GM04503 (cell line): Measurements from ENCODE around the gene POGLUT2.
"Not testable (repeated sequence)": the region's sequence is repeated elsewhere in the genome, so short reads cannot be mapped to it uniquely, and the experiment has no call there.

Experiments
- DNase-seq: peaks from one replicate; pipeline ENCODE4 v3.0.0-alpha.2; 2012; ENCODE audit warnings: low read depth

POGLUT2 gene

DNA sequence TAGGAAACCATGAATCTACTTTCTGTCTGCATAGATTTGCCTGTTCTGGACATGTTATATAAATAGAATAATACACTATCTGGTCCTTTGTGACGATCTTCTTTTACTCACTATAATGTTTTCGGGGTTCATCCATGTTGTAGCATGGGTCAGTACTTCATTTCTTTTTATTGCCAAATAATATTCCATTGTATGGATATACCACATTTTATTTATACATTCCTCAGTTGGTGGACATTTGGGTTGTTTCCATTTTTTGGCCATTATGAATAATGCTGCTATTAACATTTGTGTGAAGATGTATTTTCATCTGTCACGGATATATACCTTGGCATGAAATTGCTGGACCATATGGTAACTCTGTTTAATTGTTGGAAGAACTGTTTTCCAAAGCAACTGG lies 6.9 kb upstream of the POGLUT2 start:
- no peak for DNase-seq

DNA sequence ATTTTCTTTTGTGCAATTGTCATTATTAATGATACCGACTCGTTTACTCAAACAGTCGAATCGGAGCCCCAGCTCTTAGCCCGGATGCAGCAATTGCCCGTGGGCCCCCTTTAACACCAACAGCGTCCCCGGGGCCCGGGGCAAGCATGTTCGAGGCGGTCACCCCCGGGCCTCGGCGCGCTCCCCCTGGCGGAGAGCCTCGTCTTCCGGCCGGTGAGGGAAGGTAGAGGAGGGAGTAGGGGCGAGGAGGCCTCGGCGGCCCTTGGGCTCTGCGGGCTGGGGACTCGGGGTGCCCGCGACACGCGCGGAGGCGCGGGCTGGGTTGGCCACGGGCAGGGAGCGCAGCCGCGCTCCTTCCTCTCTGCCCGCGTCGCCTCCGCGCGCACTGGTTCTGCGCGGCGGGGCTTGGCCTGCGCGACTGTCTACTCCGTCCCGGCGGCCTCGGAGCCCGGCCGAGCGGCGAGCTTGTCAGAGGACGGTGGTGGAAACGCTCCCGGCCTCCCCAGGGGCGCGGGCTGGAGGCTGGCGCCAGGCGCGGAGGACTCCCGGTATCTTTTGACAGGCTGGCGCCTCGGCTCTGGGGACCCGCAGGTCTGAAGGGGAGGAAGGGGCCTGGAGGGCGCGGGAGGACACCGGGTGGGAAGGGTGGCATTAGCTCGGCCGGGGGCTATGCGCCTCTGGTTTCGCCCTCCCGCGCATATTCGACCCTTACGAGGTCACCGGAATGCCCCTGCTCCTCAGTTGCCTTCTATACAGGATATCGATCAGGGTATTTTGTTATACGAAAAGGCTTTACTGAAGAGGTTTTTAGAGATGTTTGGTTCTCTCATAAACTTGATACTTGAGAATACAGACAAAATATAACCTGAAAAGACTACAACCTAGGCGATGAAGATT lies 1.6 kb upstream of the POGLUT2 start:
- DNase-seq: peak; percentile 27

DNA sequence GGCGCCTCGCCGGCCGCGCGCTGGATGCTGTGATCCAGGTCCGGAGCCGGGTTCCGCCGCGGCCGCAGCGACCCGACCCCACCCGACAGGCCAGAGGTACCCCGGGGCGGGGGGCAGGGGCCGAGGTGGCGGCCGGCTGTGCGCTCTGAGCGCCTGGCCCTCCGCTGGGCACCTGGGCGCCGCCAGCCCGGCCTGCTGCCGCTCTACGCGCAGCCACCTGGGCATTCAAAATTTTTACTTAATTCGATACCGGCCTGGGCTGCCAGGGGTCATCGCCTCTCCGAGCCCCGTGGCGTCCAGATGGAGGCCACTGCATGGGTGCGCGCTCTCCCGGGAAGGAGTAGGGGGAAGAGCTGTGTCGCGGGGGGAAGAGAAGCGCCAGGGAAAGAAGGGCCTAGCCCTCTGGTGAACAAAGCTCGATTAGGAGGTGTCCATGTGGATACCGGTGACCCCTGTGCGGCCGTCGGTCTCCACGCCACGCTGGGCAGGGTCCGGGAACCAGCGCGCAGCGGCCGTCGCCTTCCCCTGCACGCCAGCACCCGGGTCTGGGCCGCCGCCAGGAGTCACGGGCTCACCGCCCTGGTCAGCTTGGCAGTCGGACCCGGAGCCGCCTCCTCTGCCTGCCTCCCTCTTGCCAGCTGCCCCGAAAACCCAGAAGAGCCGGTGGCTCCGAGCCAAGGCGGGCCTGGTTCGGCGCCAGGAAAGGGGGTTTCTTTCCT lies 809 bp upstream of the POGLUT2 start:
- DNase-seq: no peak

DNA sequence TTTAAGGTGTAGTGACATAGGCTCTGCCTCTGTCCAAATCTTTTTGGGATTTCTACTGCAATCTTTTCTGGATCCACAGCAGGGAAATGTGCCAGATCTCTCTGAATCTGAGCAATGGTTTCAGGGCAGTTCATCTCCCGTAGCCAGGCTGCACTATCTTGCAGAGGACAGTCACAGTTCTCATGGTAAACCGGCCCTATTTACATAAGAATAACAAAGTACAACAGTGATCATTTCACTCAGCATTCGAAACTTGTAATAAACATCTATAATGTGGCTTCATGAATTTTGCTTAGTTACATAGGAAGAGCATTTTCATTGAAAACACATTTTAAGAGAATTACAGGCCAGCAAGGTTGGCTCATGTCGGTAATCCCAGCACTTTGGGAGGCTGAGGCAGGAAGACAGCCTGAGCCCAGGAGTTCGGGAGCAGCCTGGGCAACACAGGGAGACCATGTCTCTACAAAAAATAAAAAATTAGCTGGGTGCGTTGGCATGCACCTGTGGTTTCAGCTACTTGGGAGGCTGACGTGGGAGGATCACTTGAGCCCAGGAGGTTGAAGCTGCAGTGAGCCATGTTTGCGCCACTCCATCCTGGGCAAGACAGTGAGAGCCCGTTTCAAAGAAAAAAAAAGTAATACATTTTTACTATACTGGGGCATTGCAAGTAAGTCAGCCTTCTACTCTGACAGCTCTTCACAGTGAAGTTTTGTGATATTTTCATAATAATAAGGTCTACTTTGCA lies 5.0 kb downstream of the POGLUT2 start:
- DNase-seq: no peak

DNA sequence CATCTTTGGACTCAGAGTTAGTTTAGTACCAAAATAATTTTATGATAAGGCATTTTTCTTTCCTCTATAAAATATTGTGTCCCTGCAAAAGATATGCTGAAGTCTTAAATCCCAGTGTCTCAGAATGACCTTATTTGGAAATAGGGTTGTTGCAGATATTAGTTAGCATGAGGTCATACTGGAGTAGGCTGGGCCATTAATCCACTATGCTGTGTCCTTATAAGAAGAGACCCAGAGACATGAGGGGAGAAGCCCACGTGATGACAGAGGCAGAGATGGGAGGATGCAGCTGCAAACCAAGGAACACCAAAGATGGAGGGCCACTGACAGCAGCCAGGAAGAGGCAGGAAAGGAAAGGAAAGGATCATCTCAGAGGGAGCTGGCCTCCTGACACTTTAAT lies 6.4 kb downstream of the POGLUT2 start:
- no peak for DNase-seq

DNA sequence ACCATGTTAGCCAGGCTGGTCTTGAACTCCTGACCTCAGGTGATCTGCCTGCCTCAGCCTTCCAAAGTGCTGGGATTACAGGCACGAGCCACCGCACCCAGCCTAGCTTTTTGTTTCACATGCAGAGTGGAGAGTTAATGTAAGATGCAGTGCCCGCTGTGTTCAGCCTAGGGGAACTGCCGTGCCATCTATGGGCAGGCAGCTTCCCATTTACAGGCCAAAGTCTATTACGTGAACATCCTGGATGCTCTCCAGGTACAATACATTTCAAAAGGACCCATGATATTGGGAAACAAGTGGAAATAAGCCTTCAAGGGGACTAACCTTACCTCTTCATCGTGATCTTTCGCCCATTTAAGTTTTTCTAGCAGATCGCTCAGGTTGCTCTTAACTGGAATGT lies 10.1 kb downstream of the POGLUT2 start:
- DNase-seq: no peak

DNA sequence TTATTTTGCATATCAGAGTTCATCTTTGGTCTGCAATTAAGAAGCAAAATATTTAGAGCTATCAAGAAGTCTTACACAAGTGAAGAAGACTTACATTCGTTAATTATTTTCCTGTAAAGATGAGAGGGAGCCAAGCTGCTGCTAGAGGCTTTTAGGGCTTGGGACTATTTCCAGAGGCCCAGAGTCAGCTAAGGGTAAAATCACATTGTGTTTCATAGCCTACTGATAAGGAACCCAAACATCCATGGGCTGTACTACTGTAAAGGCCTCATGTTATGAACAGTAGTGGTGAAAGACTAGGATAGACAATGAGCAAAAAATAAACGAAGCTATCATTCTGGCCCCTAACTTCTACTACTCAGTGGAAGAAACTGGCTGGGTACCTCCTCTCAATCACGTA lies 14.3 kb downstream of the POGLUT2 start:
- DNase-seq: no peak

DNA sequence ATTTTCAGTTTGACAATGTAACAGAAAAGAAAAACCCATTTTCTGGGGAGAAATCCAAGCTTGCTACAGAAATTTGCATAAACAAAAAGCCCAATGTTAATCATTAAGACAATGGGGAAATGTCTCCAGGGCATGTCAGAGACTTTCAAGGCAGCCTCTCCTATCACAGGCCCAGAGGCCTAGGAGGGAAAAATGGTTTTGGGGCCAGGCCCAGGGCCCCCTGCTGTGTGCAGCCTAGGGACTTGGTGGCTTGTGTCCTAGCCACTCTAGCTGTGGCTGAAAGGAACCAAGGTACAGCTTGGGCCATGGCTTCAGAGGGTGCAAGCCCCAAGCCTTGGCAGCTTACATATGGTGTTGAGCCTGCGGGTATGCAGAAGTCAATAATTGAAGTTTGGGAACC lies 17.2 kb downstream of the POGLUT2 start:
- DNase-seq: no peak

DNA sequence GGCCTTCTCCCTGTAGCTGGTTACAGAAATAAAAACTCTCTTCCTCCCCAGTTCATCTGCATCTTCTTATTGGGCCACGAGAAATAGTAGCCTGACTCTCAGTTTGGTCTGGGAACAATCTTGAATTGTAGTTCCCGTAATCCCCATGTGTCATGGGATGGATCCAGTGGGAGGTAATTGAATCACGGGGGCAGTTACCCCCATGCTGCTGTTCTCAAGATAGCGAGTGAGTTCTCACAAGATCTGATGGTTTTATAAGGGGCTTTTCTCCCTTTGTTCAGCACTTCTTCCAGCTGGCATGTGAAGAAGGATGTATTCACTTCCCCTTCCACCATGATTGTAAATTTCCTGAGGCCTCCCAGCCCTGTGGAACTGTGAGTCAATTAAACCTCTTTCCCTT lies 18.1 kb downstream of the POGLUT2 start:
- DNase-seq: not testable (repeated sequence)

DNA sequence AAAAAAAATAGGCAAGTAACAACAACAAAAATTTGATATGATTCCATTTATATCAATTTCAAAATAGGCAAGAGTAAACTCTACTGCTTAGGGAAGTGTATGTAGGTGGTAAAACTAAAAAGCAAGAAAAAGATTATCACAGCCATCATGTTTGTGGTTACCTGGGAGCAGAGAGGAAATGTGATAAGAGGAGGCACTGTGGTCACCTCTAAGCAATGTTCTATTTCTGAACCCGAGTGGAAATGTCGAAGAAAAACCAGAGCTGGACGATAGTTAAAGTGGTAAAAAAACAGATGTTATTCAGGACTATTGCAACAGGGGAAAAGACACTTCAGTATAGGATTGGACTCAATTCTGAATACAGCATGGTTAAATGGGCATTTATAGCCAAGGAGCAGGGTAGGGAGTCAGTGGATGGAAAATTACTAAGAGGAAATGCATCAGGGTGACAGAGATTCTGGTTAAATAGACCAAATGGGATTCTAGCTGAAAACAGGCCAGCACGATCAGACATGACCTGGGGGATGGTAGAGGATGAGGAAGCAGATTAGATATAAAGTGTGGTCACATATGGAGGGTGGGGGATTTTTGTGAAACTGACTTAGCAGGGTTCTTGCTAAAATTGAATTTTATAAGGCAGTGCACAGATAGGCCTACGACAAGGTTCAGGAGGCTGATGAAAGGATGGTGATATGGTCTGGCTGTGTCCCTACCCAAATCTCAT lies 19.2 kb downstream of the POGLUT2 start:
- DNase-seq: no peak

DNA sequence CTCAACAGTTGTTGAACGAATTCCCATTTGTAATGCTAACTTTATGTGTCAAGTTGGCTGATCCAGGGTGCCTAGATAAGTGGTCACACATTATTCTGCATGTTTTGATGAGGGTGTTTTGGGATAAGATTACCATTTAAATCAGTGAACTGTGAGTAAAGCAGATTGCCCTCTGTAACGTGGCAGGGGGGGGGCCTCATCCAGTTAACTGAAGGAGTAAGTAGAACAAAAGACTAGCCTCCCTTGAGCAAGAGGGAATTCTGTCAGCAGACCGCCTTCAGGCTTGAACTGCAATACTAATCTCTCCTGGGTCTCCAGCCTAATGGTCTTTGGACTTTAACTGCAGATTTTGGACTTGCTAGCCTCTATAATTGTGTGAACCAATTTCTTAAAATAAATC lies 21.0 kb downstream of the POGLUT2 start:
- DNase-seq: no peak

DNA sequence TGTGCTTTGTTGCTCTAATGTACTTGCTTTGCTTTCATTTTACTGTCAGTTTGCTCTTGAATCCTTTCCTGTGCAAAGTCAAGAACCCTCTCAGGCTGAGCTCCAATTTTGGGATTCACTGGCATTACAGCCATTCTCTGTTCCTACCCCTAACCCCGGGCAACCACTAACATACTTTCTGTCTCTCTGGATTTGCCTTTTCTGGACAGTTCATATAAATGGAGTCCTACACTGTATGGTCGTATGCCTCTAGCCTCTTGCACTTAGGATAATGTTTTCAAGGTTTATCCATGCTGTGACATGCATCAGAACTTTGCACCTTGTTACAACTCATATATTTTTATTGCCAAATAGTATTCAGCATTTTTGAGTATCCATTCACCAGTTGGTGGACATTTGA lies 22.5 kb downstream of the POGLUT2 start:
- DNase-seq: no peak

DNA sequence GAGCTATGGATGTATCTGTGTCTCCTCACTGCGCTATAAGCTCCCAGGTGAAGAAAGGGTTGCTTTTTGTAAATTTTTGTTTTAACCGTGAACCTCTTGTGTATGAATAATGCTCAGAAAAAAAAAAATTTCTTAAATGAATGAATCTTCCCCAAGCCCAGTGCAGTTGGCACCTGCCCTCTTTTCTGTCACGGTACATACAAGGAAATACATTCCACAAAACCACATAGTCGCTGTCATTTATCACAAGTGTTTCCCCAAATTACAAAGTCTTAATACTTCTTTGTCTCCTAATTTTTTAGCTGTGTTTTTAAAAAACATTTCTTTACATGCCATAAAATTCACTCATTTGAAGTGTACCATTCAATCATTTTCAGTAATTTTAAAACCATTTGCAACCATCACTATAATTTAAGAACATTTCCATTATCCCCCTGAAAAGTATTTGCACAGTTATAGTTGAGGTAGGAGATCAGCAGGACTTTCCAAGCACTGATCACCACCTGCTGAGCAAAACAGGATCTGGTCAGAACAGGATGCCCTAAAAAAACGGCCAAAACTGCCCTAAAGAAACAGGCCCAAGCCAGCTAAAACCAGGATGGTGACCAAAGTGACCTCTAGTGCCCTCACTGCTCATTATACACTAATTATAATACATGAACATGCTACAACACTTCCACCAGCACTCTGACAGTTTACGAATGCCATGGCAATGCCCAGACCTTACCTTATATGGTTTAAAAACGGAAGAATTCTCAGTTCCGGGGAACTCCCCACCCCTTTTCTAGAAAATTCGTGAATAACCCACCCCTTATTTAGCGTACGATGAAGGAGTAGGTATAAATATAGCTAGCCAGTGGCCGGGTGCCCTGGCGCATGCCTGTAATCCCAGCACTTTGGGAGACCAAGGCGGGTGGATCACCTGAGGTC lies 23.9 kb downstream of the POGLUT2 start:
- DNase-seq: no peak

DNA sequence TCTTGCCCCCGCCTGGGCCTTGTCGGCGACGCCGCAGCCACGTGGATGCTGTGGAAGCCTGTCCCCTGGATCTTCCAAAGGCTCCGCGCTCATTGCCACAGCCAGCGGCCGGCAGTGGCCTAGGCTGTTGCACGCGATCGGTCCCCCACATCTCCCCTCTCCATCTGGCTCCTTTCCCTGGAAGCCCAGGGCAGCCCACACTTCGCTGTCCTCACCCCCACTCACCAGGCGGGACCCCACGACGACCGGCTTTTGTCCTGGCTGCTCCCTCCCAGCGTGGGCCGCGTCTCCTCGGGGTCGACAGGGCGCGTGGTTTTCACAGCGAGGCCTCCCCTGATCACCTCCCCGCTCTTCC lies 24.6 kb downstream of the POGLUT2 start:
- DNase-seq: no peak

DNA sequence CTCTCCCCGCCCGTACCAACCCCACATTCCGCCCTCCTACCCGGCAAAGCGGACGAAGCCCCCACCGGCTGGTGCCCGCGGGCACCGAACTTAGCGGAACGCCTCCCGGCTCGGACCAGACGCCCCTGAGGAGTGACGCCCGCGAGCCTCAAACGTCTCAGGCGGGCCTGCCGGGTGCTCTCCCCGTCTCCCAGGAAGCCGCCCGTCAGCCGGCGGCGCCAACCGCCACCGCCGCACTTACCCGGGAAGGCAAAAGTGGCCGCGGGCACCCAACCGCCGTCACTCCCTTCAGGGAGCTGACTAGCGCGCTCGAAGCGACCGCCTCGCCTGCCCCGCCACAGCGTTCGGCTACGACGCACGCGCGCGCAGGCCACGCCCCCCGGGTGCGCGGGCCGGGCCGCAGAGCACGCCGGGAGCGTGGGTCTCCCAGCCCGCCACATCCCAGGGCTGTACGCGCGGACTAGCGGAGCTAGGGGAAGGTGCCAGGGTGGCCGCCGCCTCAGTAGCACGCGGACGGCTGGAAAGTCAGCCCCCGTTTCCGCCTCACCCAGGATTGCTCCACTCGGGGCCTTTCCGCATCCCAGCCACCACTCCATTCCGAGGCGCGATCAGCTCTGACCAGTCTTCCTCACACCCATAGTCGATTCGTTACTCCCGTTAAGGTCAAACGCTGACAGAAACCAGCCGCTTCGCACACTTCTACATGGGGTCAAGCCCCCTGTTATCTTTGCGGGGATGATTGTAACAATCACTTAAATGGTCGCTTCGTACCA lies 25.1 kb downstream of the POGLUT2 start, which contains the start of gene TEX30:
Gene TEX30 (minus strand): TSS at position 346 of the 773 bp plus-strand sequence. CDS start 3,760 bp downstream, outside the sequence.
- peak; percentile 26 for DNase-seq

DNA sequence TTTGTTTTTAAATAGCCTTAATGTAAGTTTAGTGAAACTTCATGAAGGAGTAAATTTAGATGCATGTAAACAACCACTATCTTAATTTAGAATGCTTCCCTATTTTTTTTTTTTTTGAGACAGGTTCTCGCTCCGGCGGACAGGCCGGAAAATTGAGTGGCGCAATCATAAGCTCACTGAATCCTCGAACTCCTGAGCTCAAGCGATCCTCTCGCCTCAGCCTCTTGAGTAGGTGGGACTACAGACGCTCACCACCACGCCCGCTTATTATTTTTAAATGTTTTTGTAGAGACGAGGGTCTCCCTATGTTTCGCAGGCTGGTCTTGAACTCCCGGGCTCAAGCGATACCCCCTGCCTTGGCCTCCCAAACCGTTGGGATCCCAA lies 26.7 kb downstream of the POGLUT2 start:
- no peak for DNase-seq

DNA sequence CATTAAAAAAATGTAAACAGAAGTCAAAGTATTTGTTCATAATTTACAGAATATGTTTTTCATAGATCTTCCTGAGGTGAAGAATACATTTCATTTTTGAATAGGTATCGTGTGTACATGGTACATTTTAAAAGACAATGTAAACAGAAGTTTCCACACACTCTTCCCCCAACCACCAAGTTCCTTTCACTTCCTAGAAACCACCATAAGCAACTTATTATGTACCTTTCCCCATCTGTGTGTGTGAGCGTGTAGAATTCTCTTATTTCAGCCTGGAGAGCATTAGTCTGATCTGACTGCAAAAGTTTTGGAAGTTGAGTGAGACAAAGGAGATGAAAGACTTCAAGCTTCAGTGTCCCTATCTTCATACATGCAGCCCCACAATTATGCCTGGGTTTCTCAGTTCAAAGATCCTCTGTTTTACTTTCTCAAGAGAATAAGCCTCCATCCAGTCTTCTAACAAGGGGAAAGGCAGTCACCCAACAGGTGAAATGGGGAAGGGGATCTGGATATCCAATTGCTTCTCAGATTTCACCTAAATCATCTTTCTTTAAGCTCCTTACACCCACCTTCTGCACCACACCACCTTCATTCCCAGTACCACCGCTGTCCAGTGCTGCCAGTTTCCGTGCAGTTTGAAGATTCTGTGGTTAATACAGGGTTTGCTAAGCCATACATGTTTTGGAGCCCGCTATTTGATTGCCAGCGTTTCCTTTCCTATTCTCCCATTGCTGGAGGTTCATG lies 27.3 kb downstream of the POGLUT2 start:
- DNase-seq: no peak

DNA sequence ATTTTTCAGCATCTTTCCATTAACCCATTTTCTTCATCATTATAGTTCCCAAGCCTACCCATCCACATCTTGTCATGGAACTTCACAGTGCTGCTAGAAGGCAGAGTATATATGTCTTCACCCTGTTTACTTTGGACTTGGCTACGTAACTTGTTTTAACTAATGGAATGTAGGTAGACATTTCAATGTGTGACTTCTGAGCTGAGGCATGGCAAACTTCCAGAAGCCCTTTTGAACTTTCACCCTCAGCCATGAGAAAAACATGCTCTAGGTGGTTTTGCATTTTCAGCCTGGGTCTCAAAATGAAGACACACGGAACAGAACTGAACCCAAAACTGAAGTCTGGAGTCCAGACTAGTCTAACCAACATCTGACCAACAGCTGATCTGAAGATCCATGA lies 28.3 kb downstream of the POGLUT2 start:
- no peak for DNase-seq

DNA sequence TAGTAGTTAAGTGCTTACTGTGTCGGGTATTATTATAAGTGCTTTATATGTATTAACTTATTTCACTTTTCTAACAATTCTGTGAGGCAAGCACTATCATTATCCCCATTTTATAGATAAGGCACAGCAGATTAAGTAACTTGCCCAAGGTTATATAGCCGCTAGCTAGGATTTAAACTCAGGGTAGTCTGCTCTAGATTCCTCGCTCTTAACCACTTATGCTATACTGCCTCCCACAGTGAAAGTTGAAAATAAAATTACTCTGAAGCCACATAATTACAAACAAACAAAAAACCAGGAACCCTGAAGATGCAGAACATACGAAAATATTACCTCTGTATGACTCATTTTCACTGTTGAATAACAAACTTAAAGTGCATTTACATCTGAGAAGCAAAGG lies 29.1 kb downstream of the POGLUT2 start:
- DNase-seq: no peak
